SIG-M5 treated with dmso at 0.1 percent for 504 hours (cell line): Measurements from ENCODE around the gene RBFOX1.

Experiments
- DNase-seq: peaks from one replicate; lab custom pipeline; 2025; ENCODE audit not compliant: unreplicated experiment; lab: John Stamatoyannopoulos, UW

Gene RBFOX1

GRCh38 chr16:7513429-7513828 is 180.8 kb downstream of the RBFOX1 start:
- DNase-seq, result no peak

GRCh38 chr16:7515543-7515942 is 182.9 kb downstream of the RBFOX1 start:
- DNase-seq, result no peak

- DNase-seq, result no peak
These were observed 184.9 kb downstream of the RBFOX1 start for GRCh38 chr16:7517496-7517895.

GRCh38 chr16:7518158-7518557 is 185.5 kb downstream of the RBFOX1 start:
- DNase-seq, result no peak

GRCh38 chr16:7521834-7522233 is 189.2 kb downstream of the RBFOX1 start:
- no peak for DNase-seq

GRCh38 chr16:7524419-7524818 is 191.8 kb downstream of the RBFOX1 start:
- DNase-seq, result no peak

- DNase-seq, result no peak
These were observed 194.1 kb downstream of the RBFOX1 start for GRCh38 chr16:7526736-7527135.

GRCh38 chr16:7532534-7532933 is 199.9 kb downstream of the RBFOX1 start:
- DNase-seq, result no peak

GRCh38 chr16:7534749-7535148 is 202.1 kb downstream of the RBFOX1 start:
- no peak for DNase-seq

GRCh38 chr16:7541026-7541425 is 208.4 kb downstream of the RBFOX1 start:
- DNase-seq, result no peak

GRCh38 chr16:7545251-7545650 is 212.6 kb downstream of the RBFOX1 start:
- DNase-seq, result no peak

- no peak for DNase-seq
These were observed 214.3 kb downstream of the RBFOX1 start for GRCh38 chr16:7546948-7547347.

GRCh38 chr16:7547736-7548135 is 215.1 kb downstream of the RBFOX1 start:
- DNase-seq, result no peak

GRCh38 chr16:7548796-7549318 is 216.2 kb downstream of the RBFOX1 start:
- DNase-seq, result no peak

- no peak for DNase-seq
These were observed 217.5 kb downstream of the RBFOX1 start for GRCh38 chr16:7550096-7550495.

- no peak for DNase-seq
These were observed 222.8 kb downstream of the RBFOX1 start for GRCh38 chr16:7555459-7555858.

GRCh38 chr16:7561908-7562405 is 229.3 kb downstream of the RBFOX1 start:
- DNase-seq, result no peak

- DNase-seq, result no peak
These were observed 233.7 kb downstream of the RBFOX1 start for GRCh38 chr16:7566360-7566759.

- DNase-seq, result no peak
These were observed 238.7 kb downstream of the RBFOX1 start for GRCh38 chr16:7571366-7571765.

- DNase-seq, result no peak
These were observed 244.9 kb downstream of the RBFOX1 start for GRCh38 chr16:7577588-7577987.

- DNase-seq, result no peak
These were observed 246.8 kb downstream of the RBFOX1 start for GRCh38 chr16:7579454-7579853.

GRCh38 chr16:7581175-7581574 is 248.5 kb downstream of the RBFOX1 start:
- DNase-seq, result no peak

GRCh38 chr16:7583396-7583795 is 250.8 kb downstream of the RBFOX1 start:
- DNase-seq, result no peak
